ENCODE data around the gene IL17F.

IL17F gene

DNA sequence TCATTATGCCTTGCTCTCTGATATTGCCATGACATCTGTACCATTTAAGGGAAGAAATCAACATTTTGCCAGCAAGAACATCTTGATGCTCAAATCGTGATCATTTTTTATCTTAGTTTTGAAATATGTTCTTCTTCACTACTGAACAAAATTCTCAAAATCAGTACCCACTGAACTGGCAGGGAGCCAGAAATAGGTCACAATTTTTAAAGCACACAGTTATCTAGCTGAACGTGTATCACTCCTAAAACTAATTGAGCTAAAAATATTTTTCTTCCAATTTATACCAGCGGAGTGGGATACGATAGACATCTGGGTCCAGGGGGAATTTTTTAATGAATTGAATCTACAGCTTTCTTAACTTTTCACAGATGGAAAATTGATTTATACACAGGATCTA lies 11.3 kb downstream of the IL17F start:
- TF ChIP-seq, protein P1, sequence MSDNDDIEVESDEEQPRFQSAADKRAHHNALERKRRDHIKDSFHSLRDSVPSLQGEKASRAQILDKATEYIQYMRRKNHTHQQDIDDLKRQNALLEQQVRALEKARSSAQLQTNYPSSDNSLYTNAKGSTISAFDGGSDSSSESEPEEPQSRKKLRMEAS (IDR thresholded peaks at IDR 0.05; ENCODE audit: low read depth, low read length), result no peak
- no peak for TF ChIP-seq POLR2A (IDR thresholded peaks at IDR 0.05; ENCODE audit: extremely low read depth, insufficient read length)
- TF ChIP-seq, protein P2, sequence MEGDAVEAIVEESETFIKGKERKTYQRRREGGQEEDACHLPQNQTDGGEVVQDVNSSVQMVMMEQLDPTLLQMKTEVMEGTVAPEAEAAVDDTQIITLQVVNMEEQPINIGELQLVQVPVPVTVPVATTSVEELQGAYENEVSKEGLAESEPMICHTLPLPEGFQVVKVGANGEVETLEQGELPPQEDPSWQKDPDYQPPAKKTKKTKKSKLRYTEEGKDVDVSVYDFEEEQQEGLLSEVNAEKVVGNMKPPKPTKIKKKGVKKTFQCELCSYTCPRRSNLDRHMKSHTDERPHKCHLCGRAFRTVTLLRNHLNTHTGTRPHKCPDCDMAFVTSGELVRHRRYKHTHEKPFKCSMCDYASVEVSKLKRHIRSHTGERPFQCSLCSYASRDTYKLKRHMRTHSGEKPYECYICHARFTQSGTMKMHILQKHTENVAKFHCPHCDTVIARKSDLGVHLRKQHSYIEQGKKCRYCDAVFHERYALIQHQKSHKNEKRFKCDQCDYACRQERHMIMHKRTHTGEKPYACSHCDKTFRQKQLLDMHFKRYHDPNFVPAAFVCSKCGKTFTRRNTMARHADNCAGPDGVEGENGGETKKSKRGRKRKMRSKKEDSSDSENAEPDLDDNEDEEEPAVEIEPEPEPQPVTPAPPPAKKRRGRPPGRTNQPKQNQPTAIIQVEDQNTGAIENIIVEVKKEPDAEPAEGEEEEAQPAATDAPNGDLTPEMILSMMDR (IDR thresholded peaks at IDR 0.05; ENCODE audit: low read depth, low read length), result no peak
- no peak for TF ChIP-seq MYC (IDR thresholded peaks at IDR 0.05; ENCODE audit: low read depth, low read length)
- no peak for DNase-seq (ENCODE audit: low read depth)
- H3K4me3 ChIP-seq (ENCODE audit: low read depth, low read length), result no peak overlapping the region

DNA sequence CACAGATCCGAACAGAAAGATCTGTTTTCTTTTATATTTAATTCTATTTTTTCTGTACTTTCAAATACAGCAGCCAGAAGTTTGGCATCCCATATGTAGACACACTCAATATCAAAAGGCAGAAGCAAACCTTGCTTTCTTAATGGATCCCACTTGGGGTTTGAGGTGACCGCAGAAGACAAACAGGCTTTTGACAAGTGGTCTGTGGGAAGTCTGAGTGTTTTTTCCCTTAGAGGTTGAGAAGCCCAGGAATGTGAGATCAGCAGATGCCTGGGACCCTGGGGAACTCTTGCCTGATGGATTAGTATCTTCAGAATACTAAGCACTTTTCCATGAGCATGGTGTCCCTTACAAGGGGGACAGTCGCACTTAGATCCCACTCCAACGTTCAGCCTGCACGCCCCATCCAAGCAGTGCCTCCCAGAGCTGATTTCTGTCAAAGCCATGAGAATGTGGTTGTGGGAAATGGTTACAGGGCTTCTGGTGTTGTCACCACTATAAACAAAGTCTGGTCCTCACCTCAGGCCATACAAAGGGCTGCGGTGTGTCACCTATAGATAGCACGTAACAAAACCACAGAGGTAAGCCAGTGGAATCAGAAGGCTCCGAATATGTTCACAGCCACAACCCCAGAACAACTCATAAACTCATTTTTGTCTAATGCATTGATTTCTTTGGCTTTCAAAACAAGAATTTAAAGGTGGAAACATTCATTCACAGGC lies 12.7 kb downstream of the IL17F start:
- TF ChIP-seq POLR2A (IDR thresholded peaks at IDR 0.05; ENCODE audit: extremely low read depth, insufficient read length) (no peak), MYC (IDR thresholded peaks at IDR 0.05; ENCODE audit: low read depth, low read length) (no peak)
- TF ChIP-seq, protein P2 (IDR thresholded peaks at IDR 0.05; ENCODE audit: low read depth, low read length), result no peak
- TF ChIP-seq, protein P1 (IDR thresholded peaks at IDR 0.05; ENCODE audit: low read depth, low read length), result no peak
- DNase-seq (ENCODE audit: low read depth), result no peak
- no peak overlapping the region for H3K4me3 ChIP-seq (ENCODE audit: low read depth, low read length)

DNA sequence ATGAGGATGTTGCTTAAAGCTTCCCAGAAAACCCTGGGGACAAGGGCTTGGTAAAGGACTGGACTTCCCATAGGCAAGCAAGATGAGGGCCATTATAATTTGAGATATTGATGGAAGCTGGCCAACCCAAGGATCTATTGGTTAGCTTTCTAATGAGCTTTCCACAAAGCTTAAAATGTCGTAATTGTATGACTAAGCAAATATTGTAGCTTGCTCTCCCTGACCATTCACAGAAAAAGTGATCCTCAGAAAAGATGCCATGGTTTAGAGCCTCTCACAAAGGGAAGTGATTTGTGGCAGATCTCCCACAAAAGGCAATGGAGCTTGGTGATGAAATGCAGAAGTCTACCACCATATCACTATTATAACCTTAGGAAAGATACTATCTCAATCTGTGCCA lies 13.6 kb downstream of the IL17F start:
- no peak for TF ChIP-seq MYC (IDR thresholded peaks at IDR 0.05; ENCODE audit: low read depth, low read length)
- TF ChIP-seq, protein P1 (IDR thresholded peaks at IDR 0.05; ENCODE audit: low read depth, low read length), result no peak
- TF ChIP-seq, protein P2 (IDR thresholded peaks at IDR 0.05; ENCODE audit: low read depth, low read length), result no peak
- TF ChIP-seq POLR2A (IDR thresholded peaks at IDR 0.05; ENCODE audit: extremely low read depth, insufficient read length), result no peak
- peak; percentile 38 for DNase-seq (ENCODE audit: low read depth)
- H3K4me3 ChIP-seq (ENCODE audit: low read depth, low read length), result no peak overlapping the region

DNA sequence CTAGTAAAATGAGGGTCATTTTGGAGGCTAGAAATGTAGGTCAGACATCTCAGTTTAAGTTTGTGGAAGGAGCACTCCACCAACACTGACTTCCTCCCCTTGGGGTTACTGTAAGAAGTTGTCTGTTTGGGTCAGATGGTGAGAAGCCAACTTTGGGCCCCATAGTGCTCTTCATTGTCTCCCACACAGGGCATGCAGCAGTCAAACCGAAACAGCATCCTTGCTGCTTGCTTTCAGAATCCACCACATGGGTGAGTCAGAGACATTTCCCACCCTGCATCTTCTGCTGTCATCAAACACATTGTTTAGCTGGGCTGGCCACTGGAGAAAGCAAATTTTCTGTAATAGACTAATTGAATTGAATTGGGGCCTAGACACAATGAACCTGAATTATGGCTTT lies 16.8 kb downstream of the IL17F start:
- TF ChIP-seq, protein P2 (IDR thresholded peaks at IDR 0.05; ENCODE audit: low read depth, low read length), result no peak
- TF ChIP-seq, protein P1 (IDR thresholded peaks at IDR 0.05; ENCODE audit: low read depth, low read length), result no peak
- TF ChIP-seq MYC (IDR thresholded peaks at IDR 0.05; ENCODE audit: low read depth, low read length) (no peak), POLR2A (IDR thresholded peaks at IDR 0.05; ENCODE audit: extremely low read depth, insufficient read length) (no peak)
- H3K4me3 ChIP-seq (ENCODE audit: low read depth, low read length), result no peak overlapping the region
- no peak for DNase-seq (ENCODE audit: low read depth)

DNA sequence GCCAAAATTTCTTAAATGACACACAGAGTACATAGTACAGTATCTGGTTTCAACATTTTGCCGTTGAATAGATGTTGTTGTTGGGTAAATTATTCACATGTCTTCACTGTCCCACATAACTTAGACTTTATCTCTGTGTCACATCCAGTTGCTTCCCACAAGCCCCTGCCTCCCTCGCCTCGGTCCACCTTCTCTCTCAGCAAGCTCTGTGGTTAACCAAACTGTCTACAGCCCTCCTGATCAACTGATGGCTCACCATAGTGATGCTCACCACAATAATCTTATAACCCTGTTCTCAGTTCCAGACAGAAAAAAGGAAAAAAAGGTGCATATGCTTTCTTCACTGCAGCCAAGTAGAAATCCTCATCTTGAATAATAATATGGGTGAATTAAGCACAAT lies 23.0 kb downstream of the IL17F start:
- TF ChIP-seq POLR2A (IDR thresholded peaks at IDR 0.05; ENCODE audit: extremely low read depth, insufficient read length) (no peak), MYC (IDR thresholded peaks at IDR 0.05; ENCODE audit: low read depth, low read length) (no peak)
- TF ChIP-seq, protein P1 (IDR thresholded peaks at IDR 0.05; ENCODE audit: low read depth, low read length), result no peak
- TF ChIP-seq, protein P2 (IDR thresholded peaks at IDR 0.05; ENCODE audit: low read depth, low read length), result no peak
- DNase-seq (ENCODE audit: low read depth), result peak; percentile 46
- H3K4me3 ChIP-seq (ENCODE audit: low read depth, low read length), result no peak overlapping the region
